Ishikawa (cell line): ENCODE results near the gene GSE1.

Experiments
- CEBPB ChIP-seq: IDR thresholded peaks from 2 replicates; pipeline ENCODE4 v1.6.1; 2012
- CREB1 ChIP-seq: IDR thresholded peaks from 2 replicates; pipeline ENCODE4 v1.6.1; 2012; ENCODE audit warnings: low read depth
- EGR1 ChIP-seq: IDR thresholded peaks from 2 replicates; pipeline ENCODE4 v1.6.1; 2012
- EP300 ChIP-seq: IDR thresholded peaks from 2 replicates; pipeline ENCODE4 v1.6.1; 2012; ENCODE audit warnings: borderline replicate concordance
- FOXM1 ChIP-seq: IDR thresholded peaks from 2 replicates; pipeline ENCODE4 v1.6.1; 2012; ENCODE audit warnings: low read depth, borderline replicate concordance
- MAX ChIP-seq: IDR thresholded peaks from 2 replicates; pipeline ENCODE4 v1.6.1; 2012
- NFIC ChIP-seq: IDR thresholded peaks from 2 replicates; pipeline ENCODE4 v1.6.1; 2012
- RAD21 ChIP-seq: IDR thresholded peaks from 2 replicates; pipeline ENCODE4 v1.6.1; 2012; ENCODE audit warnings: low read depth
- REST ChIP-seq: IDR thresholded peaks from 2 replicates; pipeline ENCODE4 v1.6.1; 2012; ENCODE audit warnings: low read depth, mild to moderate bottlenecking
- TAF1 ChIP-seq: IDR thresholded peaks from 2 replicates; pipeline ENCODE4 v1.6.1; 2012; ENCODE audit warnings: low read depth, mild to moderate bottlenecking
- TCF12 ChIP-seq: IDR thresholded peaks from 2 replicates; pipeline ENCODE4 v1.6.1; 2012; ENCODE audit warnings: low read depth
- TEAD4 ChIP-seq: IDR thresholded peaks from 2 replicates; pipeline ENCODE4 v1.6.1; 2012
- USF1 ChIP-seq: IDR thresholded peaks from 2 replicates; pipeline ENCODE4 v1.6.1; 2012
- YY1 ChIP-seq: IDR thresholded peaks from 2 replicates; pipeline ENCODE4 v1.6.1; 2012; ENCODE audit warnings: low read depth
- ZBTB7A ChIP-seq: IDR thresholded peaks from 2 replicates; pipeline ENCODE4 v1.6.1; 2012; ENCODE audit warnings: low read depth

The GSE1 gene

GRCh38 chr16:85587762-85588556 lies 25.2 kb upstream of the GSE1 start:
- TF ChIP-seq USF1, result no peak

- TF ChIP-seq EGR1 (no peak), TAF1 (no peak), EP300 (no peak), CEBPB (no peak), USF1 (no peak), NFIC (no peak), RAD21 (no peak), MAX (no peak), TCF12 (no peak), REST (no peak)
Measured at GRCh38 chr16:85588562-85589503, 24.3 kb upstream of the GSE1 start.

GRCh38 chr16:85589688-85590505 lies 23.2 kb upstream of the GSE1 start:
- TF ChIP-seq NFIC (no peak), CREB1 (no peak), EP300 (no peak), TCF12 (no peak), FOXM1 (no peak)

GRCh38 chr16:85590506-85590832 lies 22.7 kb upstream of the GSE1 start:
- TF ChIP-seq FOXM1 (no peak), REST (no peak), MAX (no peak), TAF1 (no peak), TCF12 (no peak), TEAD4 (no peak)

- TF ChIP-seq NFIC (no peak), TAF1 (no peak), YY1 (no peak), ZBTB7A (no peak), TEAD4 (no peak), CEBPB (no peak), EGR1 (no peak), REST (no peak), RAD21 (no peak), EP300 (no peak), TCF12 (no peak), CREB1 (no peak), MAX (no peak), FOXM1 (no peak), USF1 (no peak)
Measured at GRCh38 chr16:85591381-85591780, 21.7 kb upstream of the GSE1 start.
